ENCODE data around the gene RCAN1. TPM values are rescaled to one million over a fixed set of nuclear protein-coding genes. Genes with fewer than 3 reads are reported as not detected.

Gene RCAN1
- total RNA-seq, 6 donors from 2014 or later: 24.7 to 36.2 (median 29.4) TPM

DNA sequence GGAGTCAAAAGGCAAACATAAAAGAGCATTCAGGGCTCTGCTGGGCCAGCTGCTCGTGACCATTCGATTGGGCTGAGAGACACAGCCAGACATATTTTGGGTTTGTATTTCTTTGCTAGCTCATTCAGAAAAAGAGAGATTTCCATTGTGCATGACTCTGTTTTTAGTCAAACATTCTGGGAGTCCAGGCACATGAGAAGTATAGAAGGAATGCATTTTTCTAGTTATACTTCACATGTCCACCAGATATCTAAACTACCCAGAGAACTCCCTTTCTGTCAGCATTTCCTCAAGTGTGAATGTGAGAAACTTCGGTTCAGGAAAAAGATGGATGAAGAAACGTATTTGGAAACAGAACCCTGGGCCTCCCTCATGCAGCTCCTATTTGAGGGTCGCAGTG lies 96.6 kb downstream of the RCAN1 start:
- Histone ChIP-seq H3K27me3 (no peaks in the 10 kb centered on the region), H3K4me3 (no peak overlapping the region), H3K4me1 (peaks cover 14 to 50% (median 36%) of the 10 kb centered on the region in 4 donors), H3K36me3 (peaks cover 0 to 45% (median 19%) of the 10 kb centered on the region in 4 donors), H3K9me3 (no peaks in the 10 kb centered on the region), H3K27ac (peak overlapping the region; percentile 20 to 77 (median 43))
- TF ChIP-seq POLR2AphosphoS5 (IDR thresholded peaks at IDR 0.05): no peak
- TF ChIP-seq, protein P1, sequence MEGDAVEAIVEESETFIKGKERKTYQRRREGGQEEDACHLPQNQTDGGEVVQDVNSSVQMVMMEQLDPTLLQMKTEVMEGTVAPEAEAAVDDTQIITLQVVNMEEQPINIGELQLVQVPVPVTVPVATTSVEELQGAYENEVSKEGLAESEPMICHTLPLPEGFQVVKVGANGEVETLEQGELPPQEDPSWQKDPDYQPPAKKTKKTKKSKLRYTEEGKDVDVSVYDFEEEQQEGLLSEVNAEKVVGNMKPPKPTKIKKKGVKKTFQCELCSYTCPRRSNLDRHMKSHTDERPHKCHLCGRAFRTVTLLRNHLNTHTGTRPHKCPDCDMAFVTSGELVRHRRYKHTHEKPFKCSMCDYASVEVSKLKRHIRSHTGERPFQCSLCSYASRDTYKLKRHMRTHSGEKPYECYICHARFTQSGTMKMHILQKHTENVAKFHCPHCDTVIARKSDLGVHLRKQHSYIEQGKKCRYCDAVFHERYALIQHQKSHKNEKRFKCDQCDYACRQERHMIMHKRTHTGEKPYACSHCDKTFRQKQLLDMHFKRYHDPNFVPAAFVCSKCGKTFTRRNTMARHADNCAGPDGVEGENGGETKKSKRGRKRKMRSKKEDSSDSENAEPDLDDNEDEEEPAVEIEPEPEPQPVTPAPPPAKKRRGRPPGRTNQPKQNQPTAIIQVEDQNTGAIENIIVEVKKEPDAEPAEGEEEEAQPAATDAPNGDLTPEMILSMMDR (IDR thresholded peaks at IDR 0.05): no peak
- TF ChIP-seq POLR2A (IDR thresholded peaks at IDR 0.05): no peak
- no peak for TF ChIP-seq EP300 (IDR thresholded peaks at IDR 0.05)
- WGBS, 2 donors: 82 to 91% methylated on average over 5 of the region's 5 CpGs
- DNase-seq (no peak), ATAC-seq (ENCODE audit: low FRiP score in 2 of 2) (no peak)

DNA sequence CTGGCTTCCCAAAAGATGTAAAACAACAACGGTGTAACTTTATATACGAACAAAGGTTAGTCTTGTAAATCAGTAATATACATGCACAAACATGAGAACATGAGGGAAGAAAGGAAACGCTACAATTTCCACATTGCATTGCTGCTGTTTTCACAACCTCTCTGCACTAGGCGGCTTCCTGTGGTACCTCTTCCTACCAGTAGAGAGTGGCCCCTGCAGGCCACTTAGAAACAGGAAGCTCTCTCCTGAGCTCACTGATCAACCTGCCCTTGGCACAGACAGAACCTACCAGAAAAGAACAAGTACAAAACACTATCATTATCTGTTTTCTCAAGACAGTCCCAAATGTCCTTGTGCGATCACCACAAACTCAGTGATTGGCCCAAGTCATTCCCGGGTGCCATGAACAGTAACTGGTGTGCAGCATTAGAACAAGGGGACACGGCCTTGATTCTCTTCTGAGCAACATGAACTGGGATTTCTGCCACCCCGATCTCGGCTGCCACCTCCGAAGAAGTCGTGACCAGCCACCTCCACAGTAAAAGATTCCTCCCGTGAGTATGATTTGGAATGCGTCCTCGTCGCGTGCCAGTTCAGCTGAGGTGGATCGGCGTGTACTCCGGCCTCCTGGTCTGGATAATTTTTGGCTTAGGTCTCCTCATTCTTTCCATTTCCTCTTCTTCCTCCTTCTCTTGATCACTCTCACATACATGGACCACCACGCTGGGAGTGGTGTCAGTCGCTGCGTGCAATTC lies 97.2 kb downstream of the RCAN1 start:
- no peaks in the 10 kb centered on the region for H3K27me3 ChIP-seq
- H3K4me1 ChIP-seq: peaks cover 8 to 44% (median 34%) of the 10 kb centered on the region in 4 donors
- no peak overlapping the region for H3K4me3 ChIP-seq
- ATAC-seq (ENCODE audit: low FRiP score in 2 of 2): peak; percentile 52 to 75
- 81 to 83% methylated on average over 17 to 22 of the region's 22 CpGs for WGBS, 2 donors
- H3K27ac ChIP-seq: peak overlapping the region; percentile 20 to 77 (median 43)
- no peaks in the 10 kb centered on the region for H3K9me3 ChIP-seq
- peaks cover 0 to 45% (median 19%) of the 10 kb centered on the region in 4 donors for H3K36me3 ChIP-seq
- TF ChIP-seq, protein P1 (IDR thresholded peaks at IDR 0.05): peak in 5 of 6 experiments; percentile 25 to 56 (median 54)
- TF ChIP-seq EP300 (IDR thresholded peaks at IDR 0.05): no peak
- no peak for TF ChIP-seq POLR2A (IDR thresholded peaks at IDR 0.05)
- DNase-seq: peak in 1 of 2 donors; percentile 68

GRCh38 chr21:34517039-34517438 lies 97.9 kb downstream of the RCAN1 start:
- Histone ChIP-seq H3K9me3 (no peaks in the 10 kb centered on the region), H3K4me1 (peaks cover 8 to 37% (median 31%) of the 10 kb centered on the region in 4 donors), H3K27ac (peak overlapping the region in 2 of 4 donors; percentile 42 to 77), H3K4me3 (no peak overlapping the region), H3K27me3 (no peaks in the 10 kb centered on the region), H3K36me3 (peaks cover 0 to 45% (median 19%) of the 10 kb centered on the region in 4 donors)
- no peak for ATAC-seq (ENCODE audit: low FRiP score in 2 of 2)
- TF ChIP-seq EP300 (IDR thresholded peaks at IDR 0.05): no peak
- TF ChIP-seq POLR2A (IDR thresholded peaks at IDR 0.05): no peak
- TF ChIP-seq, protein P1 (IDR thresholded peaks at IDR 0.05): no peak
- no peak for TF ChIP-seq POLR2AphosphoS5 (IDR thresholded peaks at IDR 0.05)
- 67 to 77% methylated on average over 5 of the region's 5 CpGs for WGBS, 2 donors
- DNase-seq: no peak

GRCh38 chr21:34514576-34515115 lies 100.3 kb downstream of the RCAN1 start:
- 91 to 92% methylated on average over 10 of the region's 10 CpGs for WGBS, 2 donors
- no peaks in the 10 kb centered on the region for H3K27me3 ChIP-seq
- ATAC-seq (ENCODE audit: low FRiP score in 2 of 2): no peak
- no peak overlapping the region for H3K4me3 ChIP-seq
- peaks cover 18 to 24% (median 20%) of the 10 kb centered on the region in 4 donors for H3K4me1 ChIP-seq
- H3K27ac ChIP-seq: peak overlapping the region in 2 of 4 donors; percentile 17 to 87
- H3K9me3 ChIP-seq: no peaks in the 10 kb centered on the region
- peaks cover 0 to 27% (median 7%) of the 10 kb centered on the region in 4 donors for H3K36me3 ChIP-seq
- no peak for DNase-seq
- TF ChIP-seq POLR2AphosphoS5 (IDR thresholded peaks at IDR 0.05) (no peak), POLR2A (IDR thresholded peaks at IDR 0.05) (no peak), EP300 (IDR thresholded peaks at IDR 0.05) (no peak)
- TF ChIP-seq, protein P1 (IDR thresholded peaks at IDR 0.05): no peak
